BLaER1 (cell line): Measurements from ENCODE around the gene DHX16.
A peak's percentile ranks its signal among the peaks of the same experiment; 100 is the strongest.

Experiments used
- H3K27ac ChIP-seq: shearing (Covaris generic); formaldehyde crosslinking; 2 replicates; pipeline ENCODE4 v1.8.1; 2022
- H3K27me3 ChIP-seq: shearing (Covaris generic); formaldehyde crosslinking; 2 replicates; pipeline ENCODE4 v1.8.1; 2022
- H3K36me3 ChIP-seq: shearing (Covaris generic); formaldehyde crosslinking; 2 replicates; pipeline ENCODE4 v1.8.1; 2022
- H3K4me1 ChIP-seq: shearing (Covaris generic); formaldehyde crosslinking; 2 replicates; pipeline ENCODE4 v1.8.1; 2022
- H3K4me2 ChIP-seq: shearing (Covaris generic); formaldehyde crosslinking; 2 replicates; pipeline ENCODE4 v1.8.1; 2022
- H3K4me3 ChIP-seq: shearing (Covaris generic); formaldehyde crosslinking; 2 replicates; pipeline ENCODE4 v1.8.1; 2022
- H3K9ac ChIP-seq: shearing (Covaris generic); formaldehyde crosslinking; 2 replicates; pipeline ENCODE4 v1.8.1; 2022
- H3K9me3 ChIP-seq: shearing (Covaris generic); formaldehyde crosslinking; 2 replicates; pipeline ENCODE4 v1.8.1; 2022
- H4K20me1 ChIP-seq: shearing (Covaris generic); formaldehyde crosslinking; 2 replicates; pipeline ENCODE4 v1.8.1; 2022
- Cebpa-rat ChIP-seq: shearing (Covaris generic); IDR thresholded peaks from 2 replicates; pipeline ENCODE4 v1.8.1; 2022

The DHX16 gene

GRCh38 chr6:30611150-30611855 lies 61.5 kb downstream of the DHX16 start:
- Histone ChIP-seq H4K20me1 (peaks cover 71% of the 10 kb centered on the region), H3K36me3 (peaks cover 68% of the 10 kb centered on the region), H3K4me3 (no peak overlapping the region), H3K27me3 (no peaks in the 10 kb centered on the region), H3K27ac (peak overlapping the region; percentile 23; the same call in 1 of the 2 replicates), H3K4me1 (peaks cover 83% of the 10 kb centered on the region), H3K4me2 (peak overlapping the region; percentile 94; the same call in 1 of the 2 replicates), H3K9ac (no peak overlapping the region), H3K9me3 (no peaks in the 10 kb centered on the region)
- TF ChIP-seq Cebpa-rat = no peak

GRCh38 chr6:30610065-30610464 lies 62.7 kb downstream of the DHX16 start:
- Histone ChIP-seq H3K4me3 (no peak overlapping the region), H3K27me3 (no peaks in the 10 kb centered on the region), H3K27ac (no peak overlapping the region), H3K9ac (no peak overlapping the region), H3K4me1 (peaks cover 96% of the 10 kb centered on the region), H3K9me3 (no peaks in the 10 kb centered on the region), H3K36me3 (peaks cover 75% of the 10 kb centered on the region), H4K20me1 (peaks cover 84% of the 10 kb centered on the region), H3K4me2 (peak overlapping the region; percentile 94; the same call in 1 of the 2 replicates)
- TF ChIP-seq Cebpa-rat = no peak

- Histone ChIP-seq H3K9me3 (no peaks in the 10 kb centered on the region), H3K27me3 (no peaks in the 10 kb centered on the region), H3K4me2 (peak overlapping the region; percentile 93), H3K27ac (peak overlapping the region; percentile 76), H3K4me1 (peaks cover 96% of the 10 kb centered on the region), H3K36me3 (peaks cover 94% of the 10 kb centered on the region), H3K9ac (peak overlapping the region; percentile 57), H3K4me3 (peak overlapping the region; percentile 47), H4K20me1 (peaks cover 69% of the 10 kb centered on the region)
- no peak for TF ChIP-seq Cebpa-rat
Measured at GRCh38 chr6:30603961-30604360, 68.8 kb downstream of the DHX16 start.
